HG02973 (cell line): ENCODE results near the gene PALD1.

Experiments
- ATAC-seq: cut with Tn5 transposase; IDR thresholded peaks from one replicate; pipeline ENCODE4 v1.9.1; 2021; ENCODE audit warnings: moderate library complexity; ENCODE audit not compliant: unreplicated experiment

PALD1 gene

DNA sequence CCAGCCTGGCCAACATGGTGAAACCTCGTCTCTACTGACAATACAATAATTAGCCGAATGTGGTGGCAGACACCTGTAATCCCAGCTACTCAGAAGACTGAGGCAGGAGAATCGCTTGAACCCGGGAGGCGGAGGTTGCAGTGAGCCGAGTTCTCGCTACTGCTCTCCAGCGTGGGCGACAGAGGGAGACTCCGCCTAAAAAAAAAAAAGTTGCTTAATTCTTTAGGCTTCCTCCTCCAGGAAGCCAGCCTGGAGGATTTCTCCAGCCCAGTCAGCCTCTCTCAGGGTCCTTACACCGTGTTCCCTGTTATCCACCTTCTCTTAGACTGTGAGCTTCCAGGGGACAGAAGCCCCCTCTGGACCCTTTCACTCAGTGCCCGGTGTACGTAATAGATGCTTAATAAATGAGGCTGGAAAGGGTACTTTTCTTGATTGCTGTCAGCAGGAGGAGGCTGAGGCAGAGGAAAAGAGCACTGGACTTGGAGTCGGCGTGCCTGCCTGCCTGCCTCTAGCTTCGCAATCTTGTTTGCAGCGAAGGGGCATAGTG lies 20.7 kb upstream of the PALD1 start:
- ATAC-seq, result no peak

DNA sequence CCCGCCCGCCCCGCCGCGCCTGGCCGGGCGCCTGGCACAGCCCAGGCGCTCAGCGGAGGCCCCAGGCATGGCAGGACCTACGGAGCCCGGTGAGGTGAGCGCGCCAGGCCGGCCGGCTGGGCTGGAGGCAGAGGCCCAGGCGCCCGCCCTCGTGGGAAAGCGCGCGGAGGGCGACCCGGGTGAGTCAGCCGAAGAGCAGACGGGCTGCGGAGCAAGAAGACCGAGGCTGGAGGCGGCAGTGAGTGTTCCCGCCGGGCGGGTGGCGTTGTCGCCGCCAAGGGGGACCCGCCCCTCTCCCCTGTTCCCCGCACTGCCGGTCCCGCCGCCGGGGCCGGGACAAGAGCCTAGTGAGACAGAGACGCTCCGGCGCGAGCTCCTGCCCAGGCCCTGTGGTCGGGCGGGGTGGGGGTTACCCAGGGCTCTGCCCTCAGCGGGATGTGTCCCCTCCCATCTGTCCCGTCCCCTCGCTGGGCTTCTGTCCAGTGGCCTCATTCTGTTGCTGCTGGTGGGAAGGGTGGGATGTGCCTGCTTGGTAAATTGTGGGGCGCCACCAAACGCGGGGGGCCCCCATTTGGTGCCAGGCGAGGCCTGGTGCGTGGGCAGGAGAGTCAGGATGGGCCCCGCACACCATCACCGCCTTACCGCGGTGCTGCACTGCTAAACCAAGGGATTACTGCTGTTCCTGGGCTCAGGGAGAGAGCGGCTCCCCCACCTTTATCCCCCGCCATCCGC lies 20.1 kb upstream of the PALD1 start:
- ATAC-seq, result no peak

DNA sequence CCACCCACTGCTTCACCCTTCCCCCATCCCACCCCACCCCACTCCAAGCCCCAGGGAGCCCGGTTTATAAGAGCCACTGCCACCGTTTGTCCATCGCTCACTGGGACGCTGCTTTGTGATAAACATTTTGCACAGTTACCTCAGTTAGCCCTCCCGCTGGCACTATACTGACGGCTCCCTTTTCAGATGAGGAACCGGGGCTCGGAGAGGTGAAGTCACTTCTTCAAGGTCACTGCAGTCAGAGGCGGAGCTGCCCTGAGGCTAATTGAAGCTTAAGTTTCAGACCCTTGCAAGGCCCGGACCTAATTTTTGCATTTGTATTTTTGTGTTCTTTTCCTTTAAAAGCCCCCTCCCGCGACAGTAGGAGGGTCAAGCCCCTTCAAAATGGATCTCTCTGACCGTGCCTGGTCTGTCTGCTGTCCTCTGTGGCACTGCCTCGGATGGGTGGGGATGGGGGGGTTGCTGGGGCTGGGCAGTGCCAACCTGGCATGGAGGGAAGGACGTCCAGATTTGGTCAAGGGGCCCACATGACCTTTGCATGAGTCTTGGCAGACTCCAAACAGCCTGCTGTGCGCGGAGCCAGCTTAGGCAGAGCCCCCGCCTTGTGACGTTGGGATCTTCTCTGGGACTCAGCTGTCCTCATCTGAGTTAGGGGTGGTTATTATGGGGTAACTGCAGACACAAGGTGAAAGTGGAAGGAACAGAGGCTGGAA lies 19.4 kb upstream of the PALD1 start:
- ATAC-seq, result no peak

DNA sequence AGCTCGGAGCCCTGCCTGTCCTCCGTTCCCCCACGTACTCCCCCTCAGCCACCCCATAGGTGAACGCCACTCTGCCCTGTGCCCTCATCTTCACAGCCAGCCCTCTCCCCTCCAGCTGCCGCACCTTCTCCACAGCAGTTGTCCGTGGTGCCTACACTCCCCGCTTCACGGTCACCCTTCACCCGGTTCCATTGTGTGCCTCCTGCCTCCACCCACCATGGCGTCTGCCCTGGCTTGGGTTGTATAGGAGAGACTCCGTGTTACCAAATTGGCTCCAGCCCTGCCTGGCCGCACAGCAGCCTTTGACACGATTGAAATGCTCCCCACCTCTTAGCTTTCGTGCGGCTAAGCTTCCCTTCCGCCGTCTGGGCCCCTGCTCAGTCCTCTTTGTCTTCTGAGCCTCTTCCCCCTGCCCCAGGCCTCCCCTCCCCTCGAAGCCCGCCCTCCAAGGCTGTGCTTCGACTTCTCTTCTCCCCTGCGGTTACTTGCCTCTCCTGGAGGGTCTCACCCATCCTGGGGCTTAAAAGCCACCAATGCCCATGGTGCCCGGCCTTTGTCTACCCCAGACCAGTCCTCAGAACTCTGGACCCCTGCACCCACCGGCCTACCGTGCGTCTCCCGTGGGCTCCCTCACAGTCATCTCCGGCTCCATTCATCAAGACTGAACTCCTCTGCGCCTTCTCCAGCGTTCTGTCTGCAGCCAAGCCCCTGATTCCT lies 18.6 kb upstream of the PALD1 start:
- ATAC-seq, result no peak

DNA sequence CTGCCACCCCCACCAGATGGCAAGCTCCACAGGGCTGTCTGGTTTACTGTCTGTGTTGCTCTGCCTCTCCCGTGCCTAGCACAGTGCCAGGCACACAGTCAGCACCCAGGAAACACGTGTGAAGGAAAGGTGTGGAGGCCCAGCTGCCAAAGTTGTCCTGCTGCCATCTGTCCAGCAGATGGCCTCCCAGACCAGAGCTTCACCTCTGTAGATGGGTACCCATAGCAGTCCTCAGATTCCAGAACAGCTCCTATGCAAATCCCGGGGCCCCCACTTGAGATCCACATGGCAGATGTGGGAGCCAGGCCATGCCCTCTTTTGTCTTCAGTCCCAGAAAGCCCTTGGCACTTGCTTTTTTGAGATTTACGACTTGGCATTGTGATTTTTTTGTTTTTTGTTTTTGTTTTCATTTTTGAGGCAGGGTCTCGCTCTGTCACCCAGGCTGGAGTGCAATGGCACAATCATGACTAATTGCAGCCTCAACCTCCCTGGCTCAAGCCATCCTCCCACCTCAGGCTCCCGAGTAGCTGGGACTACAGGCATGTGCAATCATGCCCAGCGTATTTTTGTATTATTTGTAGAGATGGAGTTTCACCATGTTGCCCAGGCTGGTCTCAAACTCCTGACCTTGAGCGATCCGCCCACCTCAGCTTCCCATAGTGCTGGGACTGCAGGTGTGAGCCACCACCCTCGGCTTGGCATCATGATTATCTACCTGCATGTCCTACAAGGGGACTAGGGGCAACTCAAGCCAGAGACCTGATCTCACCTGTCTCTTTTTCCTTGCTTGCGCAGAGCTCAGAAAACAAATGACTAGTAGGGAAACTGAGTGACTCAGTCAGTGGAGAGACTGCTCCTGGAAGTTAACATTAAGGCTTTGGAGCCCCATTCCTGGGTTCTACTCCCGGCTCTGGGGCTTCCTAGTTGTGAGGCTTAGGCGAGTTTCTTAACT lies 16.9 kb upstream of the PALD1 start:
- no peak for ATAC-seq

DNA sequence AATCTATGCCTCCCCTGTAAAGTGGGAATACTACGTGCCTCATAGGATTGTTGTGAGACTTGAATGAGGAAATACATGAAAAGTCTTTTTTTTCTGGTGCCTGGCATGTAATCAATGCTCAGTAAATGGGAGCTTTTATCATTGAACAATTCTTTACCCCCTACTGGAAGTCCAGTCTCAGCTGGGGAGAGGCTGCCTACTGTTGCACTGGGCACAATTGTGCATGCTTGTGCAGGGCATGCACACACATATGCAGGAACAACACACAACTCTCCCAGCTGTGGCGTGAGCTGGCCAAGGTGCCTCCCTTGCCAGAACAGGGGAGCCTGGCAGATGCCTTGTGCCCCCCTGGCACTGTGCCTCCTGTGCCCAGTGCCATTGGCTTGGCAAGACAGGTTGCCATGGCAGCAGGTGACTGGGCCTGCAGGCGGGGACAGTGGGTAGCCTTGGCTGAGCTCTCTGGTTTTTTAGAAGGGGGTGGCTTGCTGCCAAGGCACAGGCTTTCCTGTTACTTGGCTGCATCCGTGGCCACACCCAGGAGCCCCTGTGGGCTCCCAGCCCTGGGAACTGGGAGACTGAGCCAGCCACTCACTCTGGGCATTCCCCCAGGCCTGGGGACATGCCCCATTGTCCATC lies 16.1 kb upstream of the PALD1 start:
- no peak for ATAC-seq

DNA sequence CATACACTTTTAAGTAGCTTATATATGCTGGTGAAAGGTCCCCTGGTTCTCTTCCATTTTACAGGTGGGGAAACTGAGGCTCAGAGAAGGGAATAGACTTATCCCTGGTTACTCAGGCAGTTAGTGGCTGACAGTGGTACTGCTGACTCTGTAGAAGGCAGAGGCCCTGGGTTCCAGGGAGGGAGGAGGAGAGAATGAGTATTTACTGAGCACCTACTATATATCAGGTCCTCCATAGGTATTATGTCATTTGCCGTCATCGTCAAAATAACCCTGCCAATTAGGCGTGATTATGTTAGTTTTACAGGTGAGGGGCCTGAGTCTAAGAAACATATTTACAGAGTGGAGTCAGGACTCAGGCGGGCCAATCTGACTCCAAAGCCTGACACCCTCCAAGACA lies 13.3 kb upstream of the PALD1 start:
- no peak for ATAC-seq

DNA sequence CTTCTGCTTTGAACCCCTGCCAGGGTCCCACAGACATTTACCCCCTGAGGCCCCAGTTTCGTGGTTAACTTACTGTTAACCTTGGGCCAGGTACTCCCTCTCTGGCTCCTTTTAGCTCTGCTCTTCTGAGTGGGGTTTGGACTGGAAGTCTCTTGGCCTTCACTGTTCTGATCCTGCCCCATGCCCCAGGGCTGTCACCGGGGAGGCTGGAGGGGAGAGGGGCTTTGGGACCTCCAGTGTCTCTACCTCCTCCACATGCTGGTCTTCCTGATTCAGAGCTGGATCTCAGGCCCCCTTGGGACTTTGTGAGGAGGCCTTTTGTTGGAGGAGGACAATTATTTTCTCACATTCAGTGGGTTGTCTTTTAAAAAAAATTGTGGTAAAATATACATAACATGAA lies 12.7 kb upstream of the PALD1 start:
- ATAC-seq, result no peak

DNA sequence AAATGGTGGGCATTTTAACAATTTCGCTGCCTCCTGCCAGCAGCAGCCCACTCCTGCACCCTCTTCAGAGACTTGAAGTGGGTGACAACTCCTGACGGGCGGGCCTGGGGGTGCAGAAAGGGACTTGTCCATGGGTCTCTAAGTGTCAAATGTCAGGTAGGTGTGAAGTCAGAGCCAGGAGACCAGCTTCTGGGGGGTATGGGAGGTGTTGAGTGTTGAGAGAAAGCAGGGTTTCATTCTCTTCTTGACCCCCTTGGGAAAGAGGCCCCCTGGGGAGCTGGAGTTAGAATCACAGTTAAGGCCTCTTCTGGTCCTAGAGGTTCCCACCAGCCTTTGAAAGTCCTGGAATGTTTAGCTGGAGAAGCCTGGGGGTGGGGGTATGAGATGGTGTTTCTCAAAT lies 11.6 kb upstream of the PALD1 start:
- ATAC-seq, result no peak

DNA sequence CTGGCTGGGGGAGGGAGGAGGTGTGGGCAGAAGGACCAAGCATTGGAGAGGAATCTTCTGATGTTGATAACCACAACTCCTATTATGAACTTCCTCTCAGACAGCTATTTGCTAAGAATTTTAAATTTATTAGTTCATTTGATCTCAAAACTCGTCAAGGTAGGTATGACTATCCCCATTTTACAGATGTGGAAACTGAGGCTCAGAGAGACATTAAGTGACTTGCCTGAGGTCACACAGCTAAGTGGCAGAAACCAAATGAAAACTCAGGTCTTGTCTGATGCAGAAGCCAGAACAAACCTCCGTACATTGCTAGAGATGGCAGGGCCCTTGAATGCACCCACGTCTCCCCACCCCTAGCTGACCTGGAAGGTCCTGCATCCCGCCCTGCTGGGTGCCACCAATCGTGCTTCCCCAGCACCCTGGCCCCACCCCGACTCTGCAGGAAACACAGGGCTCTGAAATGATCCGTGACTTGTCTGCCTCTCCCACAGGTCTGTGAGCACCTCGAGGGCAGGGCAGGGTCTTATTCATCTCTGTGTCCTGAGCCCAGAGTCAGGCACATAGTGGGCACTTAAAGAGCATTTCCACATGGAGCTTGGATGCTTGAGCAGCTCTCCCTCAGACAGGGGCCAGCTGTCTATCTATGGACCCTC lies 5.6 kb upstream of the PALD1 start:
- no peak for ATAC-seq

DNA sequence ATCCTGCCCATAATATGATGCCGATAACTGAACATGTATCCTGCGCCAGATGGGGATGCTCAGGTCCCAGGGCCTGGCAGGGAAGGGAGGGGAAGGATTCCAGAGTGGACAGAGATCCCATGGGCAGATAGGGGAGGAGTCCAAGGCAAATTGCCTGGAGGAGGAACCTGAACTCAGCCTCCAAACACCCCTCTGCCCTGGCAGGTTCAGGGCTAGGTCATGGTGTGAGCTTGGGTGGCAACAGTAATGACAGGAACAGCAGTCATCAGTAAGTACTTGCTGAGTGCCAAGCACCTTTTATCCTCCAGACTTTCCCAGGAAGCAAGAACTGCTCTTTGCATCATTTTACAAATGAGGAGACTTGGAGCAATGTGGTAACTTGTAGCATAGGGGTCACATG lies 3.8 kb upstream of the PALD1 start:
- no peak for ATAC-seq

DNA sequence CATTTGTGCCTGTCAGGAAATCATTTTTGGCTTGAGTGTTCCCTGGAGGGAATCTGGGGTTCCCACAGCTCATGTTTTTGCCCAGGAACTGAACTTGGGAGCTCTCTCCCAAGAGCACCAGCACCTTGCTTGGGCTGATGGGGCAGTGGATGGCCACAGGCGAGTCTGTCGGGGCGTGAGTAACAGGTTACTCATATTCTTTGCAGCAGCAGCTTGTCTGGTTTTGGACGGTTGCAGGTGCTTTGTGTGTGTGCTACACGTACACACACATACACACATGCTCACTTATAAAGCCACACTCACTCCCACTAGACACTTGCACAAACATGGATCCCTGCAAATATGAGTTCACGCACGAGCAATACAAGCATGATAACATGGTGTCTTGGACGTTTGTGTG lies 2.9 kb upstream of the PALD1 start:
- ATAC-seq, result no peak

DNA sequence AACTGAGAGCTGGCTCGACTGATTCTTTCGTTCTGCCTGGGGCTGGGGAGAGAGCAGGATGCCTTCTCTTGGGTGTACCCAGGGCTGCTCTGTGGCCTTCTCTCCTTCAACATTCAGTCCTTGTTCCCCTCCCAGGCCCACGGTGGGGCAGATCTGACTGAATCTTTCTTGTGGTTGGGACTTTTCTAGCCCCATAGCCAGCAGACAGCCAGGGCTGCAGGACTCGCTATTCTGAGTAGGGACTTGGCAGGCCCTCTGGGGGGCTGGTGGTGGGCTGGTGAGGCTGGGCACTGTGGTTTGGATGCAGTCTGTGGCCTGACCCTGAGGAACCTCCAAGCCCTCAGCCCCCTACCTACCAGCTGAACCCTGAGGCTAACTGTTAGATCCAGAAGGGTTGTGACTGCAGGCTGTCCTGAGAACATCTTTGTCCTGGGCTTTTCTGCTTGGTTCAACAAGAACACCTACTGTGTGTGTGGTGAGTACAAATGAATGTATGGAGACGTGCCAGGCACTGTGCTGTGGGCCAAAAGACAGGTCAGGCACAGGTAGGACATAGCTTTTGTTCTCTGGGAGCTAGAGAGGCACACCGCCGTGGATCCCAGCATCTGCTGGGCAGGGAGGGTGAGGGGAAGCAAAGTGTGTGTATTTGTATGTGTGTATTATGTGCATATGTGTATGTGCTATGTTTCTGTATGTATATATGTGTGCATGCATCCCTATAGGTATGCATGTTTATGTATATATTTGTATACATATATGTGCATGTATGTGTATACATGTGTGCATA lies 2.1 kb upstream of the PALD1 start:
- ATAC-seq, result no peak

DNA sequence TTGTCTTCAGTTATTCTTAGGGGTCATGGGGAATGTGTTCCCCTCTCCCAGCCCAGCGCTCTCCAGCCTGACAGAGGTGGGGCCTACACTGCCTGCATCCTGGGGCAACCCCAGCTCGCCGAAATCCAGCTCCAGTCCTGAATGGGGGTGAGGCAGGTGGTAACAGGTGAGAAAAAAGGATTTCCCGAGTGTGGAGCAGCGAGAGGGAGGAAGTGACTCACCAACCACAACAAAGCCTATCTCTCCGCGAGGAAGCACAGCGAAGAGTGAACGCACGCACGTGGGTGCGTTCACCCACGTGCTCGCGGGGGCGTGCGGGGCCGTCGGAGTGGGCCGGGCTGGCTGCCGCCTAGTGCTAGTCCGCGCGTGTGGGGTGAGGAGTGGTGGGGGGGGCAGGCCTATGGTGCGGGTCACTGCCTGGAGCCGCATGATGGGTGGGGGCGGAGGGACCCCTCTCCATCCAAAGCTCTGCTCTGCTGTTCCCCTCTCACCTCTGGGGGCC lies 855 bp upstream of the PALD1 start:
- ATAC-seq, result no peak

DNA sequence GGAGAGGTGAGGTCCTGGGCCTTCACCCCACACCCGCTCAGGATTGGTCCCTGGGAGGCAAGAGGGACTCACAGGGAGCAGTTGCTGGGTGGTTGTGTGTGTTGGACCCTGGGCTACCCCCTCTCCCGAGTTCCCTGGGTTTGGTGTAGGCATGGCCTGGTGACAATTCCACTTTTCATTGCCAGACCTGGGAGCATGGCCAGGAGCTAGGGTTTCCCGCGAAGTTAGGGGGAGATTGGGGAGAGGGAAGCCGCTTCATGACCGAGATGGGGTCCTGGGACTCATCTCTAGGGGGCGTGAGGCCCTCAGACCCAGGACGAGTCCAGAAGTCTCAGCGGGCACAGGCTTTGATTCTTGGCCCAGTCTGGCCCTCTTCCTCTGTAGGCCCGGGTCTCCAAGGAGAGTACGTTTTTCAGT lies 606 bp downstream of the PALD1 start:
- ATAC-seq, result no peak

DNA sequence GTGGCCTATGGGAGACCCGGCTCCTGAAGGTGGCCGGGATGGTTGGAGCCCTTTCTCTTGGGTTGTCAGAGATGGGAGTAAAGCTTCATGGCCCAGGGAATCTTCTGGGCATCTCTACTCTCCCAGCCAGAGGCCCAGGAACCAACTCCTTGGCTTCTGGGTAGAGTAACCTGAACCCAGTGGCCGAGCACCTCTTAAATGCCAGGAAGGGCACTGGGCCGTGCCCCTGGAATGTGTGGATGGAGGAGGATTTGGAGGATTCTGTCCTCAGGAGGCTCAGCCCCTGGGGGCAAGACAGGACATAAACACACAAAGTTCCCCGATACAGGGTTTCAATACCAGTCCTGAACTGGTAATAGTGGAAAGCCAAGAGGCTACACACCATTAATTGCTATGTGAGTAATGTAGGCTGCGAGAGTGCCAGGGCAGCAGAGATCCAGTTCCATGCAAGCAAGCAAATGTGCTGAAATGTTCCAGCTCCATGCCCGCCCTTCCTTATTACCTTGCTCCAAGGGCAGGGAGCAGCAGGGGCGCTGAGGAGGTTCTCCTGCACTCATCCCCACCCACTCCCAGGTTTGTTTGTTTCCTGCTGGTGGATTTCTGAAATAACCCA lies 1.2 kb downstream of the PALD1 start:
- ATAC-seq, result no peak

DNA sequence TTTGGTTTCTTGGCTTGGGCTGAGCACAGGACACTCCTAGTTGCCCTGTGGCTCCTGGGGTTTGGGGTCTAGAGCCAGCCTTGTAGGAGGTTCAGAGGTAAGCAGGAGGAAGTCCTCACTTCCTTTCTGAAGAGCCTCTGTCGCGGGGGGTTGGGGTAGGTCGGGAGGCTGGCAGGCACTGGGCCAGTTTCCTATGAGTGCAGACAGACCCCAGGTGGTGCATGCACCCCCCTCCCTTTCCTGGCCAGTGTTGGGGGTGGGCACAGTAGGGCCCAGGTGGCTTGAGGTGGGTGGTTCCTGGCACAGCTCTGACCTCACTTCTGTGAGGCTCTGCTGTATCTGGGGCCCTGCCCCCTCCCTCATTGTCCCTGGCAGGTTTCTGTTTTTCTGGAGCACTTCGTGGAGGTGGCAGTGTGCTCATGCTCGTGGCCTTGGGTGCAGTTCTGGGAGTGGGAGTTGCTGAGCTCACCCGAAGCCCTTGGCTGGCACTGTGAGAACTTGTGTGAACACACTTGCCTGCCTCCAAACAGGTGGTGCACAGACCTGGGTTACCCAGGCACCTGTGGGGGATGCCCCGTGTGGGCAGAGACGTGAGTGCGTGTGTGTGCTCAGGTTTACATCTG lies 1.8 kb downstream of the PALD1 start:
- no peak for ATAC-seq

DNA sequence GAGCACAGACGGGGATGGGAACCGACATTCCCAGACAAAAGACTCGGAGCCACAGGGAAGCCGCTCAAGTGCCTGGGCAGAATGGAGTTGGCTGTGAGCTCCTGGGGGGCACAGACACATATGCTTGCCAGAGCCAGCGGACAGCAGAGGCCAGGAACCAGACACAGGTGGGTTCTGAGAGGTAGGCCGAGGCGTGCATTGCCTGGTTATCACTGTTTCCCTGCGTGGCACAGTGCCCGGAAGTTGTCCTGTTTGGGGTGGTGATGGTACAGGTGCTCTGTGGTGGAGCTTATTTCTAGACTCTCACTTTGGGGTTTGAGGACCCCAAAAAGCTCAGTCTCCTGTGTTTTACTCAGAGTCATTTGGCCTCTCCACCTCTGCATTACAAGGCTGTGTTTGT lies 2.5 kb downstream of the PALD1 start:
- ATAC-seq, result no peak
